H1 (cell line): Measurements from ENCODE around the gene CRYBB1. TPM values are rescaled to one million over a fixed set of nuclear protein-coding genes. Genes with fewer than 3 reads are reported as not detected.
A peak's percentile ranks its signal among the peaks of the same experiment; 100 is the strongest.

ENCODE experiments used
- CTCF ChIA-PET: fragments of 300-600 bp; sonication (Branson Sonifier 250); formaldehyde crosslinking; loops from one replicate; lab custom pipeline; 2021; ENCODE audit not compliant: partially characterized antibody; lab: Charles Lee
- POLR2A ChIA-PET: fragments of 300-600 bp; sonication (Branson Sonifier 250); formaldehyde crosslinking; loops from one replicate; lab custom pipeline; 2021; ENCODE audit warnings: inconsistent platforms; ENCODE audit not compliant: partially characterized antibody; lab: Charles Lee
- DNase-seq, 2 experiments: peaks; one replicate each; pipeline versions ENCODE4 v3.0.0 to v3.0.0-alpha.2; 2010 to 2022; ENCODE audit warnings: low spot score in 2 of 2, low read depth in 1 of 2, mixed read lengths in 1 of 2
- FAIRE-seq: peaks from 2 replicates; lab custom pipeline; 2011; peaks lifted over from hg19 to GRCh38; lab: Jason Lieb, UNC
- H2AFZ ChIP-seq: 2 replicates; pipeline ENCODE4 v1.8.1; 2012; ENCODE audit warnings: low read length, inconsistent platforms
- H2AK5ac ChIP-seq: 2 replicates; pipeline ENCODE4 v1.6.1; 2013; ENCODE audit warnings: low read depth, low read length
- H2BK120ac ChIP-seq: replicated peaks from 2 replicates; pipeline ENCODE3; 2013; ENCODE audit warnings: low read depth, low read length, inconsistent platforms
- H2BK12ac ChIP-seq: 2 replicates; pipeline ENCODE4 v1.6.1; 2013; ENCODE audit warnings: low read depth, low read length
- H2BK15ac ChIP-seq: 2 replicates; pipeline ENCODE4 v1.6.1; 2013; ENCODE audit warnings: low read length
- H2BK20ac ChIP-seq: 2 replicates; pipeline ENCODE4 v1.6.1; 2013; ENCODE audit warnings: low read length
- H2BK5ac ChIP-seq: 2 replicates; pipeline ENCODE4 v1.6.1; 2013; ENCODE audit warnings: low read depth, low read length
- H3K14ac ChIP-seq: 2 replicates; pipeline ENCODE4 v1.6.1; 2013; ENCODE audit warnings: inconsistent platforms; ENCODE audit not compliant: insufficient read length
- H3K18ac ChIP-seq: 2 replicates; pipeline ENCODE4 v1.6.1; 2013; ENCODE audit warnings: low read length; ENCODE audit errors: extremely low read depth
- H3K23ac ChIP-seq: 2 replicates; pipeline ENCODE4 v1.6.1; 2013; ENCODE audit warnings: inconsistent platforms; ENCODE audit not compliant: insufficient read length
- H3K23me2 ChIP-seq: 2 replicates; pipeline ENCODE4 v1.6.1; 2013; ENCODE audit warnings: low read depth, low read length
- H3K27ac ChIP-seq: 2 replicates; pipeline ENCODE4 v1.6.1; 2011; ENCODE audit warnings: low read depth, low read length, inconsistent platforms
- H3K27me3 ChIP-seq, 4 experiments: replicated peaks in 1 of 4; 1 replicate in 1 of 4; 2 replicates in 3 of 4; pipeline versions ENCODE4 v1.6.1 to v1.8.1; 2011 to 2013; ENCODE audit warnings: low read length in 3 of 4, mild to moderate bottlenecking in 3 of 4, inconsistent platforms in 2 of 4, mixed read lengths in 2 of 4, moderate library complexity in 1 of 4; ENCODE audit not compliant: control insufficient read depth in 3 of 4, insufficient read depth in 3 of 4; ENCODE audit errors: extremely low read depth in 1 of 4
- H3K36me3 ChIP-seq, 4 experiments: 2 replicates each; pipeline versions ENCODE4 v1.6.1 to v1.8.1; 2011 to 2013; ENCODE audit warnings: mild to moderate bottlenecking in 4 of 4, low read length in 3 of 4, moderate library complexity in 2 of 4, control low read depth in 1 of 4, inconsistent platforms in 1 of 4; ENCODE audit not compliant: insufficient read depth in 4 of 4, control insufficient read depth in 2 of 4
- H3K4ac ChIP-seq: replicated peaks from 2 replicates; pipeline ENCODE3; 2013; ENCODE audit warnings: low read length, low read depth, mixed read lengths, inconsistent platforms; ENCODE audit not compliant: insufficient read length
- H3K4me1 ChIP-seq, 4 experiments: replicated peaks in 1 of 4; 1 replicate in 1 of 4; 2 replicates in 3 of 4; pipeline versions ENCODE4 v1.6.1 to v1.8.1; 2011 to 2013; ENCODE audit warnings: low read length in 3 of 4, inconsistent platforms in 2 of 4, mixed read lengths in 1 of 4; ENCODE audit not compliant: insufficient read depth in 4 of 4, control insufficient read depth in 3 of 4
- H3K4me2 ChIP-seq, 2 experiments: 2 replicates each; pipeline versions ENCODE4 v1.6.1 to v1.8.1; 2011 to 2013; ENCODE audit warnings: low read depth in 2 of 2, low read length in 2 of 2, control low read depth in 1 of 2, inconsistent platforms in 1 of 2, mild to moderate bottlenecking in 1 of 2; ENCODE audit not compliant: insufficient read depth in 1 of 2
- H3K4me3 ChIP-seq, 4 experiments: fragments of 200-600, 300-600 bp in 1 of 4; sonication (generic), shearing (Covaris generic), sonication (Bioruptor Twin) in 1 of 4; 2 replicates each; pipeline versions ENCODE4 v1.5.1 to v1.8.1; 2011 to 2016; ENCODE audit warnings: low read length in 4 of 4, low read depth in 3 of 4, control low read depth in 2 of 4, inconsistent platforms in 2 of 4, mild to moderate bottlenecking in 2 of 4, mixed read lengths in 1 of 4, moderate library complexity in 1 of 4; ENCODE audit not compliant: insufficient read depth in 2 of 4; ENCODE audit errors: extremely low read depth in 1 of 4
- H3K56ac ChIP-seq: replicated peaks from 2 replicates; pipeline ENCODE3; 2013; ENCODE audit warnings: low read depth, mild to moderate bottlenecking, mixed read lengths, low read length, inconsistent platforms; ENCODE audit not compliant: insufficient read length
- H3K79me1 ChIP-seq: 2 replicates; pipeline ENCODE4 v1.6.1; 2013; ENCODE audit warnings: low read depth, low read length, control low read depth
- H3K79me2 ChIP-seq, 2 experiments: 2 replicates each; pipeline versions ENCODE4 v1.6.1 to v1.8.1; 2012 to 2013; ENCODE audit warnings: low read length in 2 of 2, mild to moderate bottlenecking in 2 of 2, inconsistent platforms in 1 of 2; ENCODE audit not compliant: insufficient read depth in 2 of 2, control insufficient read depth in 1 of 2
- H3K9ac ChIP-seq, 4 experiments: replicated peaks in 1 of 4; 1 replicate in 1 of 4; 2 replicates in 3 of 4; pipeline versions ENCODE4 v1.6.1 to v1.8.1; 2011 to 2013; ENCODE audit warnings: low read depth in 3 of 4, low read length in 3 of 4, control low read depth in 2 of 4, mild to moderate bottlenecking in 2 of 4, moderate library complexity in 2 of 4, inconsistent platforms in 1 of 4; ENCODE audit errors: extremely low read depth in 1 of 4
- H3K9me3 ChIP-seq, 2 experiments: 2 replicates each; pipeline versions ENCODE4 v1.6.1 to v1.8.1; 2012 to 2013; ENCODE audit warnings: mild to moderate bottlenecking in 2 of 2, moderate library complexity in 2 of 2, control low read depth in 1 of 2, inconsistent platforms in 1 of 2, low read depth in 1 of 2, low read length in 1 of 2, mixed read lengths in 1 of 2; ENCODE audit not compliant: insufficient read depth in 2 of 2
- H4K20me1 ChIP-seq, 2 experiments: replicated peaks in 1 of 2; 2 replicates each; pipeline versions ENCODE3 to v1.8.1; 2011 to 2013; ENCODE audit warnings: inconsistent platforms in 2 of 2, low read length in 2 of 2, mild to moderate bottlenecking in 1 of 2; ENCODE audit not compliant: insufficient read depth in 2 of 2, control insufficient read depth in 1 of 2
- H4K5ac ChIP-seq: 2 replicates; pipeline ENCODE4 v1.6.1; 2013; ENCODE audit warnings: low read length, low read depth, mixed read lengths, inconsistent platforms; ENCODE audit not compliant: insufficient read length
- H4K8ac ChIP-seq: 2 replicates; pipeline ENCODE4 v1.8.0; 2013; ENCODE audit warnings: mild to moderate bottlenecking, moderate library complexity, low read length, inconsistent platforms; ENCODE audit not compliant: insufficient read depth; ENCODE audit errors: extremely low read depth
- H4K91ac ChIP-seq: replicated peaks from 2 replicates; pipeline ENCODE3; 2013; ENCODE audit warnings: low read length, mixed read lengths, inconsistent platforms; ENCODE audit not compliant: insufficient read length
- EP300 ChIP-seq, 2 experiments: IDR thresholded peaks; 1 replicate in 1 of 2; 2 replicates in 1 of 2; pipeline ENCODE4 v1.6.1; 2011 to 2012; ENCODE audit warnings: low read depth in 2 of 2, low read length in 2 of 2, mild to moderate bottlenecking in 2 of 2, borderline replicate concordance in 1 of 2, inconsistent platforms in 1 of 2, moderate library complexity in 1 of 2
- FOSL1 ChIP-seq: IDR thresholded peaks from 2 replicates; pipeline ENCODE4 v1.6.1; 2011; ENCODE audit warnings: mild to moderate bottlenecking, low read depth, low read length, moderate library complexity; ENCODE audit not compliant: insufficient read depth
- POLR2AphosphoS5 ChIP-seq: IDR thresholded peaks from 2 replicates; pipeline ENCODE4 v1.6.1; 2011; ENCODE audit warnings: low read depth, low read length
- SAP30 ChIP-seq: fragments of 300-600 bp; sonication (generic); IDR thresholded peaks from 2 replicates; pipeline ENCODE4 v1.7.1; 2012; ENCODE audit warnings: low read length, moderate library complexity, mild to moderate bottlenecking, inconsistent platforms; ENCODE audit not compliant: insufficient read depth, insufficient replicate concordance
- TAF7 ChIP-seq: optimal IDR thresholded peaks from 2 replicates; pipeline ENCODE3; 2011; ENCODE audit warnings: low read depth, mild to moderate bottlenecking, inconsistent platforms, low read length, moderate library complexity, borderline replicate concordance
- USF2 ChIP-seq: IDR thresholded peaks from 2 replicates; pipeline ENCODE4 v1.6.1; 2011; ENCODE audit warnings: low read length, improper control_type of control experiment
- WGBS, 2 experiments: shearing (Covaris generic) in 1 of 2; methylation state at CpG; one replicate each; pipeline versions ENCODE4 v1.1.6 to v1.1.7; 2013 to 2015; ENCODE audit warnings: low lambda C conversion rate in 2 of 2, mixed read lengths in 2 of 2, inconsistent platforms in 1 of 2, low coverage in 1 of 2, missing lambda C conversion rate in 1 of 2; ENCODE audit not compliant: insufficient replicate concordance in 2 of 2, insufficient coverage in 1 of 2, insufficient read length in 1 of 2; ENCODE audit errors: extremely low coverage in 1 of 2, missing lambda C conversion rate in 1 of 2; 5-methylcytosine and 5-hydroxymethylcytosine counted together
- polyA plus RNA-seq, 7 experiments: library from polyadenylated mRNA; depleted of rRNA in 3 of 7; stranded (reverse) in 5 of 7; unstranded in 2 of 7; fragments of >200 nt in 5 of 7; fragments of 200-250 nt in 2 of 7; gene quantifications; 1 replicate in 5 of 7; 2 replicates in 1 of 7; 4 replicates in 1 of 7; pipeline versions ENCODE4 v1.2.1 to v1.2.3, GENCODE V29; 2011 to 2013; ENCODE audit warnings: missing spikeins in 2 of 7, mixed read lengths in 2 of 7
- total RNA-seq: library from RNA; stranded (reverse); fragmentation: NEBNext Ultra II Directional; extraction: Animal tissue kit (Norgen Biotek cat#: 25700); gene quantifications from 2 replicates; pipeline ENCODE4 v1.2.1, GENCODE V29; 2021

The CRYBB1 gene
- total and polyA plus RNA-seq, 2 of the 8 experiments (the other 6 are each of a cell fraction or from before 2014, with no cell fraction given) = 1.7 to 6.0 TPM

GRCh38 chr22:26570115-26570514, 47.7 kb downstream of the CRYBB1 start:
- Histone ChIP-seq H3K4me2 (no peak overlapping the region), H3K79me2 (peaks cover 6 to 91% of the 10 kb centered on the region in 2 experiments)

More at GRCh38 chr22:26570115-26570514, 47.7 kb downstream of the CRYBB1 start:
- peak overlapping the region; percentile 86 for H2BK12ac ChIP-seq
- peak overlapping the region; percentile 54 for H3K18ac ChIP-seq
- H3K9me3 ChIP-seq = no peaks in the 10 kb centered on the region
- H2AK5ac ChIP-seq = peak overlapping the region; percentile 26; the same call in 1 of the 2 replicates
- peaks cover 0 to 3% (median 0%) of the 10 kb centered on the region in 4 experiments; a peak in 3 of 8 replicates for H3K36me3 ChIP-seq
- 87% methylated on average over 10 of the region's 10 CpGs; no CpG with 5 or more reads in 1 of the 2 experiments for WGBS, 2 experiments
- H3K4me3 ChIP-seq = no peak overlapping the region
- no peak for TF ChIP-seq EP300 (IDR thresholded peaks at IDR 0.05; ENCODE audit: borderline replicate concordance in 1 of 2, low read depth in 2 of 2, low read length in 2 of 2)
- no peak for TF ChIP-seq SAP30
- TF ChIP-seq POLR2AphosphoS5 = no peak
- no peak for TF ChIP-seq USF2
- no peak for TF ChIP-seq TAF7
- no peak for TF ChIP-seq FOSL1
- no peak overlapping the region for H3K4ac ChIP-seq
- H3K23ac ChIP-seq = no peak overlapping the region
- H3K14ac ChIP-seq = no peak overlapping the region
- peak overlapping the region; percentile 17; the same call in 1 of the 2 replicates for H3K27ac ChIP-seq
- peaks cover 2 to 11% of the 10 kb centered on the region in 2 experiments for H4K20me1 ChIP-seq
- no peak overlapping the region for H2BK120ac ChIP-seq
- no peak for FAIRE-seq
- no peaks in the 10 kb centered on the region for H3K27me3 ChIP-seq
- H3K56ac ChIP-seq = no peak overlapping the region
- ChIA-PET POLR2A (interaction anchor here (0.7 to 4.3 kb wide), 7 partner anchors 8 to 21 kb away, joined by 3 to 17 read pairs (median 3); partner anchors contain the start of gene TPST2), CTCF (interaction anchor here (1.4 kb wide), 1 partner anchor 109 kb away, joined by 4 read pairs; no protein-coding TSS in a partner anchor)
- peaks cover 13 to 39% (median 18%) of the 10 kb centered on the region in 4 experiments for H3K4me1 ChIP-seq
- H3K9ac ChIP-seq = no peak overlapping the region
- H3K23me2 ChIP-seq = no peaks in the 10 kb centered on the region; the same call in 1 of the 2 replicates
- H4K5ac ChIP-seq = no peak overlapping the region
- H4K91ac ChIP-seq = no peak overlapping the region
- H2BK20ac ChIP-seq = no peak overlapping the region
- H3K79me1 ChIP-seq = peaks cover 28% of the 10 kb centered on the region
- peak overlapping the region; percentile 6; the same call in 1 of the 2 replicates for H2BK15ac ChIP-seq
- H2BK5ac ChIP-seq = peak overlapping the region; percentile 82
- DNase-seq = no peak
- no peak overlapping the region for H2AFZ ChIP-seq
- no peak overlapping the region for H4K8ac ChIP-seq
